HG03066 (cell line): ENCODE measurements around the gene ULBP3.
"Not testable (repeated sequence)": the region's sequence is repeated elsewhere in the genome, so short reads cannot be mapped to it uniquely, and the experiment has no call there.

ENCODE experiments used
- ATAC-seq: cut with Tn5 transposase; IDR thresholded peaks from one replicate; pipeline ENCODE4 v1.9.1; 2021; ENCODE audit warnings: low read depth; ENCODE audit not compliant: unreplicated experiment

ULBP3 gene

DNA sequence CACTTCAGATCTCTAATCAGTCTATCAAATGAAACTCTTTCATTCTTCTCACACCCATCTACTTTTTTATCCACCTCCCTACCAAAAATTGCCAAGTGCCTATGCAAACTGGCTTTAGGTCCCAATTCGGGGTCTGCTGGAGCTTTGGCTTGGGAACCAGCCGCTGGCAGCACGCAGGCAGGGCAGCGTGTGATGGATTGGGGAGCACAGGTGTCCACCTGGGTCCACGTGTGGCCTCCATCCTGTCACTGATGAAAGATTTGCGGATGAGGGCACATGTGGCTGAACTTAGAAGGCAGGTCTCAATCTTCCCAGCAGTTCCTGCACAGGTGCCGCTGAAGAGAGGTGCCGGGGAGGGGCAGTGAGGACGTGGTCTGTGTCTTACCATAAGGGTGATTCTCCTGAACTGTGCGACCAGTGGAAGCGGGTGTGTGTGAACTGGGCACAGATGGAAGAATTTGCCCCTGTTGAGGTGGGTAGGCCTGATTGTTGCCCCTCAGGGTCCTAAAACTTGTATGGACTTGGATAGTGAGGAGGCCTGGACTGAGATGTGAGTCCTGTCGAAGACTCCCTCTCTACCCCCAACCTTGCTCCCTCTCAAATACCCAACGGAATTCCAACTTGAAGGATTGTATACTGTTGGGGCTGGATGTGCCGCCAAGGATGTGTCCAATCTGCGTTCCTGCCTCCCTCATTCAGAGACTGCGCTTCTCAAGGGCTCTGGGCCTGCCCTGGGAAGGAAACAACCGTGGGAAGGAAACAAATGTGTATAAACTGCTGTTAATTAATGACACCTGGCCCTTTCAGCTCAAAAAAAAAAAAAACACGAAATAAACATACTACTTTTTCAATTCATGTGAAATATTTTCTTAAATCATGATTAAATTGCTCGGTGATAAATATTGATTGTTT, 25.2 kb downstream of the ULBP3 start:
- no peak for ATAC-seq

DNA sequence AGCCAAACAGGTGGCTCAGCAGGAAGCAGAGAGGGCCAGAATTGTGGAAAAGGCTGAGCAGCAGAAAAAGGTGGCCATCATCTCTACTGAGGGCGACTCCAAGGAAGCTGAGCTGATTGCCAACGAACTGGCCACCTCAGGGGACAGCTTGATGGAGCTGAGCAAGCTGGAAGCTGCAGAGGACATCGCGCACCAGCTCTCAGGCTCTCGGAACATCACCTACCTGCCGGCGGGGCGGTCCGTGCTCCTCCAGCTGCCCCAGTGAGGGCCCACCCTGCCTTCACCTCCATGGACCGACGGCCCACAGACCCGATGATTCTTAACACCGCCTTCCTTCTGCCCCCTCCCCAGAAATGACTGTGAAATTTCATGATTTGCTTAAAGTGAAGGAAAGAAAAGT, 25.8 kb downstream of the ULBP3 start:
- no peak for ATAC-seq

DNA sequence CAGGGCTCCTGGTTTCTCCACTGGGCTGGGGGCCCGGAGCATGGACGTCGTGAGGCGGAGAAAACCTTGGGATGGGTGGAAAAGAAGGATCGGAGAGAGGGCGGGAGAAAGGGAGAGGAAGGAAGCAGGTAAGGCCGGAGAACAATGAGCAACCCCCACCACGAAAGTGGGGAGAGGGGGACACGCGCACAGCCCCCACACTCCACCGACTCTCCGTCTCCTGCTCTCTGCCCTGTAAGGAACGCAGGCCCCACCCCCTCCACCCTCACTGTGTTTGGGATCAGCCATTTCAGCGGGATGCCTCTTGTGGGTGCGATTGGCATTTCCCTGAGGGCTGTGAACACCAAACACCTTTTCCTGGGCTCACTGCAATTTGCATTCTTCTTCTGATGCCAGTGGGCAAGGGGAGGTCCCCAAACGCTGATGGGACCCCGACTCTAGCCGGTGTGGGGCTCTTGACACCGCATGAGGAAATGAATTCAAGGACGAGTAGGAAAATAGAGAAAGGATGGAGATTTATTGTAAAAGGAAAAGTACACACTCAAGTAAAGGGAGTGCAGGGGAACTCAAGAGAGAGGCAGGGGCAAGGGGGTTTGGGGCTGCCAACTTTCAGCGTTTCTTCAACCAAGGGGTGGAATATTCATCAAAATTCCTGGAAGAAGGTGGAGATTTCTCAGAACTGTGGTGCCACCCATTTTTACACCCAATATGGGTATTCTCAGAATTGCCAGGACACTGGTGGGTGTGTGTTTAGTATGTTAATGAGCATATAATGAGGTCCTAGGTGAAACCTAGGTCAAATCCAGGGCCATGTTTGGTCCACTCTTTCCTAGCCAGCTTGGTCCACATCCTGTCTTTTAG, 30.5 kb downstream of the ULBP3 start:
- ATAC-seq = no peak

DNA sequence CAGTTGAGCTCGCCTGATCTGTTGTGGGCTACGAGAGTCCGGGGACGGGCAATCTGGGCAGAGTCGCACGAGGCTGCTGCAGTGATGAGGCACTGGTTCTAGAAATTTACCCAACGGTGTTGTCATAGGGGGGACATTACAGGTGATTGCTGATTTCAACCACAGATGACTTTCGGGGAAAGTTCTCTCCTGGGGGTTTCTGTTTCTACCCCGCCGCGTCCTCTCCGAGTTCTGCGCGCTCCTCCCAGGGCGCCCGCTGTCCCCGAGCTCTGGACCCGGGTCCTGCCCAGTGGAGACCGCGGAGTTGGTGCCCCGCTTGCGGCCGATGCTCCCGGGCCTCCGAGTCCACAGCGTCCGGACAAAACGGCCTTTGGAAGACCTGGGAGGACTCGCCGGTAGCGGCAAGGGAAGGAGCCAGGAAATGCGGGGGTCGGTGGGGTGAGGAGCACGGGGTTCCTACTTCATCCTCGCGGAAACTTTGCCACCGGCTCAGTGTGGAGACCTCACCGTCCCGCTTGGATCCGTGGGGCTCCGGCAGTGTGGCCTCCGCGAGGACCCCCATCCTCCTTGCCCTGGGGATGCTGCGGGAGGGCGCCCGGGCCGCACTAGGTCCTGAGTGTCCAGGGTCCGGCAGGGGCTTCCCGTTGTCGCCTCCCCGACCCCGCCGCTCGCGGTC, 31.3 kb downstream of the ULBP3 start:
- ATAC-seq = no peak

DNA sequence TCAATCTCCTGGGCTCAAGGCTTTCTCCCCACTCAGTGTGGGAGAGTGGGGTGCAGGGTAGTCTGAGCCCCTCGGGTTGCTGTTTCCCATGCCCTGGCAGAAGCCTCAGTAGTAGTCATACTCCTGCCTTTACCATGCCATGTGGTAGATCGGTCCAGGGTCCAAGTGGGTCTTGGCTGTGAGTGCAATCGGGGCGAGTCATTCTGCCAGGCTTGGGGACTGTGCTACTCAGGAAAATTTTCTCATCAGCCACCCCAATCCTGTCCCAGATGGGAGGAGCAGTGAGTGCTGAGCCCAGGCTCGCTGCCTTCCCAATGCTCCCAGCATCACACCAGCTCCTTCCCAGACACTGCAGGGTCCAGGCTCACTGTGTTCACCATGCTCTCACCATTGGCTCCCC, 32.8 kb downstream of the ULBP3 start:
- ATAC-seq = no peak

DNA sequence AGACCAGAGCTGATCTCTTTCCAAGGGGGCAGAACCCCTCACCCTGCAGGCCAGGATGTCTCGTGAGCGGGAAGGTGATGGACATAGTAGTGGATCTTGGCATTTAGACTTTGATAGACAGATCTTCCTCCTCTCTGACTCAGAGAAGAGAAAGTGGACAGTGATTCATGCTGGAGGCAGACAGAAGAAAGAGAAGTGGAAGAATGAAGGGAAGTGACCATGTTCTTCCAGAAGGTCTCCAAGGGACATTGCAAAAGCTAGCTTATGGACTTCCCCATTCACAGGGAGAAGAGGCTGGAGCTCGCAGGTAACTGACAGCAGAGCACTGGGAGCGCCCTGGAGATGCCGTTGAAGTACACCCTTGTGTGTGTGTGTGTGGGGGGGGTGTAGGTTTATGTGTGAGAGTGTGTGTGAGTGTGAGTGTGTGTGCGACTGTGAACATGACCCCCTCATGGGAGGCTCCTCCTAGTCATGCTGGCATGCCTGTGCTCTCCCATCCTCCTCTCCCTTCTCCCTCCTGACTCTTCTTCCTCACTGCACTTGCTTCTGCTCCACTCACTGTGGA, 35.6 kb downstream of the ULBP3 start:
- ATAC-seq = no peak

DNA sequence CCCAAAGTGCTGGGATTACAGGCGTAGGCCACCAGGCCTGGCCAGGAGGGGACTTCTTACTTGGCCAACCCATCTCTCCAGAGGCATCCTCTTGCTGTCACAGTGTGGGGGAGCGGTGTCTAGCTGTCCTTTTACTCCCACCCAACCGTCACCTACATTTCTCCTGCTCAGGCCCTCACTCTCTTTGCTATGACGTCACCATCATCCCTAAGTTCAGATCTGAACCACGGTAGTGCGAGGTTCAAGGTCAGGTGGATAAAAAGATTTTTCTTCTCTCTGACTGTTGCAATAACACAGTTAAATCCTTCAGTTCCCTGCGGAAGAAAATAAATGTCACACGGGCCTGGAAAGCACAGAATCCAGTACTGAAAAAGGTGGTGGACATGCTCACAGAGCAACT, 36.3 kb downstream of the ULBP3 start:
- no peak for ATAC-seq

DNA sequence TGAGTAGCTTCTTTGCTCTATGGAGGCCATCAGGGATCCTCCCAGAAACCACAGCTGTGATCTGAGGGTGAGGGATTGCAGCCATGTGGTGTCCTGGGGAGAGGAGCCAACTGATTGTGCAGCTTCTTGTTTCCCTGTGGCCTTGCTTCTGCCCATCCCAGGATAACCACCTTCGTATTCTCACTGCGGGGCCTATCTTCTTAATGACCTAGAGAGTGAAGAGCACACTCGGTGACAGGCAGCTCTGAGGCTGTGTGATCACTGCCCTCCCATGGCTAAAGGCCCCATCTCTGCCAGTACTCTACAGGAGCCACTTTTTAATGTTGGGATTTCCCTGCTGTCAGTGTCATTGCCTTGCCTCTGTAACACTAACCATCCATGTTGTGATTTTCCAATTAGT, 38.3 kb downstream of the ULBP3 start:
- ATAC-seq = no peak

DNA sequence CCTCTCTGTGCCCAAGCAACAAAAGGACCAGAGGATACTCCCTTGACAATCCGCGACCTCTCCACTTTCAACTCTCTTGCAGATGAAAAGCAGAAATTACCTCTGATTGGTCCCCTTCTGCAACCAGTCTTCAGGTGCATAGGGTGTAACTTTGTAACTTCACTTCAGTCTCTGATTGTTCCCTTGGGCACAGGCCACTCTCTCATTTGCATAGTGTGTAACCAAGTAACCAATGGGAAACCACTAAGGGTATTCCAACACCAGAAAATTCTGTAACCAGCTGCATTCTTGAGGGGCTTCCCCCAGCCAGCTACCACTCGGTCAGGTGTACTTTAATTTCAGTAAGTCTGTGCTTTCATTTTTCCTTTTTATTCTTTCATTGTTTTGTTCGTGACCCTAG, 39.2 kb downstream of the ULBP3 start:
- ATAC-seq = no peak

DNA sequence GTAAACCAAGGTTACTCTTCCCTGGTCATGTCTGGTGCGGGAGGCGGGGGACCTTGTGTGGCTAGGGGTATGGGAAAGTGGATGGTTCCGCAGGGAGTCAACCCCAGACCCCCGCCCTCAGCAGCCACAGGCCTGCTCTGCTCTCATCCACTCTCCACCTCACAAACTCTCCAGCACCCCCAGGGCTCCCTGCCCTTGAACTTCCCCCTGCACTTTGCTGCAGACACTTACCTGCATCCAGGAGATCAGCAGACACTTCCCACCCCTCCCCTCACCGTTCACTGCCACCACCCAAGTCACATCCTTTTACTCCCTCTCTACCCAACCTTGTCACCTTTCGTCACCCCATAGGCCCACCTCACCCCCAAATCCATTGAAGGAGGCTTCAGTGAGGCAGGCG, 39.6 kb downstream of the ULBP3 start:
- no peak for ATAC-seq

DNA sequence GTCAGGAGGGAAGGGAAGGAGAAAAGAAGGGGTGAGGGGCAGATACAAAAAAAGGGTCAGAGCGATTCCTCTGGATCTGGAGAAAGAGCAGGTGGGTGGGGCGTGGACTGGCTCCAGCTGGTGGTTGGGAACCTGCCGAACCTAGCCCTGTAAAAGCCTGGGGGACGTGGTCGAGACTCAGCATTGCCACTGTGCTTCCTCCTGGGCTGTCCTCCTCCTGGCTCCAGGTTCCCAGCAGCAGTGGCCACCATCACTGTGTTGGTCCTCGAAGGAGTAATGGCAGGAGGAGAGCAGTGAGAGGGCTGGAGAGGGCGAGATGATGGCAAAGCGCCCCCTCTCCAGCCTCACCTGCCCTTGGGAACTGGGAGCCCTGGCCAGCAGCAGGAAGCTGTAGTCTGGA, 40.1 kb downstream of the ULBP3 start:
- no peak for ATAC-seq

DNA sequence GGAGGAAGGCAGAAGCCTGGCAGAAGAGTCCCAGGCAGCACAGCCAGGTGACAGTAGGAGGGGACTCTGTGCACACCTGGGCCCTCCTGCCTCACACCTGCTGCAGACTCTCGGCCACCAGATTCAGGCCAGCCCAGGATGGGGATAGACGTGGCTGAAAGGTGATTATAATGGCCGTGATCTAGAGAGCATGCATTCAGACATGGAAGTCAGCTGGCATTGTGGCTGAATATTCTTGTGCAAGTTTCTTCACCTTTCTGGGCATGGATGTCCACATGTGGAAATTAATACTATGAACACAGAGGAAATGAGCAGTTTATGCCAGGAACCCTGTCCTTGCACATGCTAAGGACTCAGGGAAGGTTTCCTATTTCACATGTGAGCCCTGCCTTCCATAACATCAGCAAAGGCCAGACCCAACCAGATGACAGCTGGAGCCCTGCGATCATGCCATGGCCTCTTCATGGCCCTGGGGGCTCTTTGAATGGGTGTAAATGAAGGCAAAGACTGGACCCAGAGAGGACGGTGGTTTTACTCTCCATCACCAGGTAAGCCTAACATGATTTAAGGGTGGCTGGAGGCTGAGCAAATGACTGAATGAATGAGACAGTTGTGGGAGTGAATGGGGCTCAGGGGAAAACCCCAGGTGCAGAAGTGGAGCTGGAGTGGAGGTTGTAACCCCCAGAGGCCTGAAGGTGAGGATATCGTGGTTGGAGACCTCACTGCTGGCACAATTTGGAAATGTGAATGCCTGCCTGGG, 40.9 kb downstream of the ULBP3 start:
- no peak for ATAC-seq

DNA sequence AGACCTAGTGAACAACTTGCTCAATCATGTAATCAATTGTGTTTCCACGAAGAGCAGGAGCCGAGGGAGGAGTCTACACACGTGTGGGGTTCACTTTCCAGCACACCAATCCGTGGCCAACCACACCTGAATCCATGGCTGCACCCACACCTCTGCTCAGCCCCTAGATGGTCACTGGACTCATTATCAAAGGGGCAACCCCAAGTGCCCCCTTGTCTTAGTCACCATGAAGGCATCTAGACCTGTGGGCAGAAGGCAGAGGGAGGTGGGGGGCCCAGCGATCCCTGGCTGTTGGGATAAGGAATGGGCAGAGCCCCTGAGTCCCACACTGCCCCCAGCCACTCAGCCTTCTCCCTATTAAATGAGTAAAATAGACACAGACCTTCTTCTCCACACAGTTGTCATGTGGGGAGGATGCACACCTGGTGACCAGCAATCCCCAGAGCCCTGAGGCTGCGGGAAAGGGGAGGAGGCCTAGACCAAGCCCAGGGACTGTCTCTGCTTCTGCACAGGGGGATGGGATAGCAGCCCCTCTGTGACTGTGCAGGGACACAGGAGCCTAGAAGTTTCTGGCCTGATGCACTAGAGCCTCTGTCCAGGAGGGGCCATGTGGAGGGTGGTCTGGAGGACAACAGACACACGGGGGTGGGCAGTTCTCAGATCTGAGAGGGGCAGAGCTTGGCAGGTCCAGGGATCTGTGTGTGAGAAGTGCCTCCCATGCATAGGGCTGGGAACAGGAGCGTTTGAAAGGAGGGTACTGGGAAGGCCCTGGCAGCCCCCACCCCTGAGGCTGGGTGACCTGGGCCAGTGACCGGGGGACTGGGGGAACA, 41.7 kb downstream of the ULBP3 start:
- ATAC-seq = no peak

DNA sequence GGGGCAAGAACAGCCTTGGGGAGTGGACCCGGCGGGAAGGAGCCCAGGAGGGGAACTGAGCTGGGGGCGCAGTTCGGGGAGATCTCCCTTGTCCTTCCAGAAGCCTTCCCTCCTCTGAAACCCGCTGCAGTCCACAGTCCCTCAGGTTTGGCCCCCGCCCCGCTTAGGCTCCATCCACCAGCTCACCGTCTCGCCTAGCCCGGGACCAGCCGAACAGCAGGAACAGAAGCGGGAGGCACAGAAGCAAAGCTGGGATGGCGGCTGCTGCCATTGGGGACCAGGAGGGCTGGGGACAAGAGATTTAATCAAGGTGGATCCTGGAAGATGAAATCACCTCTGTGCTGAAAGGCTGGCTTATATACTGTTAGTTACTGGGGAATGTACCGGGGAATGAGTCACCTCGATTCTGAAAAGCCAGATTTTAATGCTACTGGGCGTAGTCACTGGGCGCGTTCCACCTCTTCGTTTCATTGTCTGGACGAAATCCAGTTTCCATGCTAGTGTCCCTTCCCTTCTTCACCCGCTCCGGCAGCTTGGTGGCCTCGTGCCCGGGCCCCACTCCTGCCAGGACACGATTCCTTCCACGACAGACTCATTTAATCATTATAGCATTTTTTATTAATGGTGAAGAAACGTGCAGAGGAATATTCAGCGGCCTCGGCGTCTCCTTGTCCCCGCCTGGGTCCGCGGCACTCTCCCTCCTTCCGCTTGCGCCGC, 43.6 kb downstream of the ULBP3 start, which contains the start of gene RAET1L:
RAET1L (minus strand) TSS at position 332 of the 717 bp plus-strand sequence; CDS start at position 271, 61 bp downstream.
- no peak for ATAC-seq

DNA sequence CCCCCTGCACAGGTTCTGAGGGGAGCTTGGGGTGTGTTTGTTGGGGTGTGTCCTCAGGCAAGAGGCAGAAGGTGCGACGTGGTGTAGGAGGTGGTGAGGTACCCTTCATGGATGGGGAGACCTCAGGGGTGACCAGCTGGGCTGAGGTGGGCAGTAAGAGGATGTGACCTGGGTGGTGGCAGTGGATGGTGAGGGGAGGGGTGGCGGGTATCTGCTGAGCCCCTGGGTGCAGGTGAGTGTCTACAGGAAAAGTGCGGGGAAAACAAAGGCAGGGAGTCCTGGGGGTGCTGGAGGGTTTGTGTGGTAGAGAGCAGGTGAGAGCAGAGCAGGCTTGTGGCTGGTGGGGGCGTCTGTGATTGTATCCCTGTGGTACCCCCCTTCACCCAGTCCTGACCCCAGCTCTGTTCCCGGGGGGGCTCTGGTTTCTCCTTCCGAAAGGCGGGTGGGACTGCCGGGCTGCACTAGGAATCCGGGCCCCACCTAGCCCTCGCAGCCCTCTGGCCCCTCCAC, 44.2 kb downstream of the ULBP3 start:
- no peak for ATAC-seq

DNA sequence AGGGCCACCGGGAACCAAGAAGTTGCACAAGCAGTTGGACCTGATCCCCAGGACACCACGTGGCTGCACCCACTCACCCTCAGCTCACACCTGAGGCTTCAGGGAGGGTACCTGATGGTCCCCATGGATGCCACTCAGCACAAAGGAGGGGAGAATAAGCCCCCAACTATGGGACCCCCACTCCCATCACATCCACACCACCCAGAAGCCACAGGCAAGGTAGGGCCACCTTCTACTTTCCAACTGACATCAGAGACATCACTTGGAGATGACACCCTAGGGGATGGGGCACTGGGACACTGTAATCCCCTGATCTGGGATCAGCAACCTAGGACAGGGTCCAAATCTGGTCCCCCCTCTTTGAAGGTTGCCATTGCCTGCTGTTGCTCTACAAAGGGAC, 44.9 kb downstream of the ULBP3 start:
- not testable (repeated sequence) for ATAC-seq

DNA sequence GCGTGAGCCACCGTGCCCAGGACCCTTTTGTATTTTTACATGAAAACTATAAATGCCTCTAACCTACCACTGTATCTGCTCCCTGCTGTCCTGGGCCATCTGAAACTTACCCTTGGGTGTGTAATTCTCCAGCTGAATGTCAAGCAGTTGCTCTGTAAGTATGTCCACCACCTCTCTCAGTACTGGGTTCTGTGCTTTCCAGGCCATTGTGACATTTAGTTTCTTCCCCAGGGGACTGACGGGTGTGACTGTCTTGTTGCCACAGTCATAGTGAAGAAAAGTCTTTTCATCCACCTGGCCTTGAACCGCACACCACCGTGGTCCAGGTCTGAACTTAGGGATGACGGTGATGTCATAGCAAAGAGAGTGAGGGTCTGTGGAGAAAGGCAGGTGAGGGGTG, 47.1 kb downstream of the ULBP3 start:
- not testable (repeated sequence) for ATAC-seq
